HG03442 (cell line): Measurements from ENCODE around the gene ZBTB20.

Source experiments
- ATAC-seq: cut with Tn5 transposase; IDR thresholded peaks from one replicate; pipeline ENCODE4 v1.9.1; 2021; ENCODE audit warnings: mild to moderate bottlenecking, moderate library complexity; ENCODE audit not compliant: unreplicated experiment

ZBTB20 gene

DNA sequence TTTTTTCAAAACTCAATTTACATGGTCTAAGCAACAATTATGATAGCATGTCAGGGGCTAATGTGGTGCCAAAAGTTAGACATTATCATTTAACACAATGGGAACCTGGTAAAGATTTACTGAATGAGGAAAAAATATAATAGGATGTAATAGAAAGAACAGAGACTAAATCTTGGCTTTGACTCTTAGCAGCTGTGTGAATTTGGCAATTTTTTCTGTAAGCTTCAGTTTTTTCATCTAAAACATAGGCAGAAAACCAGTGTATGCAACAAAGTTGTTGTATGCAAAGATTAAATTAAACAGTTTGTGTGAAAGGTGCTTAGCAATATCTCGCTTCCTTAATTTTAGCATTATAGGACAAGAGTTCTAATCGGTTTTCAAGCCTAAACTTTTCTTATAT is 57.6 kb downstream of the ZBTB20 start:
- ATAC-seq, result no peak

DNA sequence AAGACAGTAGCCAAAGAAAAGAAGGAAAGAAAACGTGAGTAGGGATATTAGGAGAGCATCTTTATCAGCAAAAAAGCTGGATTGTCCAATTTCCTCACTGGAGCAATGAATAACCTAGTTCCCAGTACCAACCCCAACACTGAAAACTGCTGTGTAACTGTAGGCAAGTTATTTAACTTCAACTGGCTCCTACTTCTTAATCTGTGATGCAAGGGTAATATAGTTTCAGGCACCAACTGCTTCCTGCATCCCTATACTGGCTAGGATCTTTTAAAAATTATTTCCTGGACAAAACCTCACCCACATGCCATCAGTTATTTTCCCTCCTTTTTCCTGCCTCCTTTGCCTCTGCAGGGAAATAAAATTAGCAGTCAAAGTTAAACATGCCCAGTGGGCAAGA is 59.6 kb downstream of the ZBTB20 start:
- ATAC-seq, result no peak

DNA sequence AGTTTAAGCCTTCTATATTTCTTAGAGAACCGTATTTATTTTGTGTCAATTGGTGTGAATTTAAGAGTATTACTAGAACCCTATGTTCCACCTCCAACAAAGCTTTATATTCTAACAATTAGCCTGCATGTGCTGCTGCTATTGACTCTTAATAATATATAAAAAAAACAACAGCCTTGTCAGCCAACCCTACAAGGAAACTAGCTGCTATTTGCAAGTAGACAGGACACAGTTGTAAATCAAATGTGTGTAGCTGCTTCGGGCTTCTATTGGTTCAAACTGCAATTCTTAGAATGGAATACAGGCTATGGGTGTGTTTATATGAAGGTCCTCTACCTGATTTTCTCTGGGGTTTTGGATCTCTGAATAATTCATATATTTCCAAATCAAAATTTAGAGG is 60.7 kb downstream of the ZBTB20 start:
- no peak for ATAC-seq

DNA sequence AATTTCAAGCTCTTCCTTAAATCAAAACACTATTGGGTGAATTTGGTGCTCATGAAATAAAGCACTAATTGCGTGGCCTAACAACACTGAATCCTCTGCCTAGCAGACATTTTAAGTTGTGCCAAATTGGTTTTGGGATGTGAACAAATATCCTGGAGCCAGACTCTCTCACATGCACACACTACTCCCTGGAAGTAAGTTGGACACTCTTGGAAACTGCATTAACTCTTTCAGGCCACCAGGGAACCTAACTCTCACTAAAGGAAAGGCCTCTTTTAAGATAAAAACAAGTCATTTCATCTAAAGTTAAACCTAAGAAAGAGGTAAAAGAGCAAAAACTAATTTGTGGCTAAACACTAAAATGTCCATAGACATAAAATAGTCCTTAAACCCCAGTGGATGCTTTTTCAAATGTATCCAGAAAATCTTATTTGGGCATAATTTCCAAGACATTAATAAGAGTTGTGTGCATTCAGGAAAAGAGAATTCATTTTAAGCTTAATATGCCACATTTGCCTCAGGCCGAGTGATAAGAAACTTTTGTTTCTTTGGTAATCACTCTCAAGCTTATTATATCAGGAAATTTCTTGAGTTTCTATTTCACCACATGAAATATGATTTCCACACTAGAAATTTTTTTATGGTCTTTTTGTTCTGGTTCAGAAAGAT is 61.8 kb downstream of the ZBTB20 start:
- ATAC-seq, result no peak

GRCh38 chr3:115084686-115085085 is 62.4 kb downstream of the ZBTB20 start:
- ATAC-seq, result no peak

DNA sequence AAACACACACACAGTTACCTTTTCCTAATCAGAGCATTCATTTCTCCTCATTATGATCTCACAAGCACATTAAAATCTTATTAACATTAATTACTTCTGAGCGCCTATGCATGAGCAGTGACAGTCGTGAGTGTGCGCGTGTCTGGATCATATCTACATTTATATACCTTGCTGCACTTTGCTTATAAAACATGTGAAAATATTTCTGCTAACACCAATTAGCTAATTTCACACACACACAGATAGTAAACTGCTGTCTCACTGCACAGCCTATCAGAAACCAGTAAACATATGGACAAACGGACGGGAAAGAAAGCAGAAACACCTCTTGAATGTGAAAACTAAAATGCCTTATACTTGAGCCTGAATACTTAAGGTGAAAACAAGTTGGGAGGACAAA is 64.8 kb downstream of the ZBTB20 start:
- ATAC-seq, result no peak

GRCh38 chr3:115081444-115081843 is 65.6 kb downstream of the ZBTB20 start:
- ATAC-seq, result no peak

DNA sequence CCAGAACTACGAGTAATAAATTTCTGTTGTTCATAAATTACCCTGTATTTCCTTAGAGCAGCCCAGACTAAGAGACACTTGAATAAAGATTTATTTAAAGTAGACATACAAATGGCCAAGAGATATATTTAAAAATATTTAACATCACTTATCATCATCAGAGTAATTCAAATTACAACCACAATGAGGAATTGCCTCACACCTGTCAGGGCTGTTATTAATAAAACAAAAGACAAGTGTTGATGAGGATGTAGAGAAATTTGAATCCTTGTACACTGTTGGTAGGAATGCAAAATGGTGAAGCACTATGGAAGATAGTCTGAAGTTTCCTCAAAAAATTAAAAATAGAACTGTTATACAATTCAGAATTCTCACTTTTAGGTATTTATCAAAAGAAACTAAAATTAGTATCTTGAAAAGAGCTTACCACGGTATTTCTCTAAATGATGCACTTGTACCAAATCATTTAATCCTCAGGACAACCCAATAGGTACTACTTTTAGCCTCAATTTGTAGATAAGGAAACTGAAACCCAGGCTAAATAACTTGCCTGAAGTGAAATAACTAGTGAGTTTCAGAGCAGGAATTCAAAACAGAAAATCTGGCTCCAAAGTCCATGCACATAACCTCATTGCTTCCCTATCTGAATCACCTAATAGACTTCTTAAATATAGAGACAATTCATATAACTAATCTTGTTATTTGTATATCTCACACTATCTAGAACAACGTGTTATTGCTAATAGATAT is 69.4 kb downstream of the ZBTB20 start:
- no peak for ATAC-seq

DNA sequence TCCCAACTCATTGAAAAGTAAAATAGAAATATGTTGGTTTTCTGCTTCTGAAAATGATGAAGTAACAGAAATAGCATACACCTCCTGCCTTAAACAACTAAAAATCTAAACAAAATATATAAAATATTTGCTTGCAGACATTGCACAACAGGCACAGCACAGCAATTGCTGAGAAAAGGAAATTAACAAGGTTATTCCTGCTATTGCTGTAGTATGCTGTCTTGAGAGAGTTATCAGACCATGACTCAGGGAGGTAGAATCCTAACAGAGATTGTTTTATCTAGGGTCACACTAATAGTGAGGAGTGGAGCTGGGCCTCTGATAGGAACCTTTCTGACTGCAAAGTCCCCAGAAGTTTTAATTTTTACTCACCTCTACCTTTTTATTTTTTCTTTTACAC is 72.6 kb downstream of the ZBTB20 start:
- no peak for ATAC-seq

- no peak for ATAC-seq
Observed at GRCh38 chr3:115072265-115073021, 74.6 kb downstream of the ZBTB20 start.

DNA sequence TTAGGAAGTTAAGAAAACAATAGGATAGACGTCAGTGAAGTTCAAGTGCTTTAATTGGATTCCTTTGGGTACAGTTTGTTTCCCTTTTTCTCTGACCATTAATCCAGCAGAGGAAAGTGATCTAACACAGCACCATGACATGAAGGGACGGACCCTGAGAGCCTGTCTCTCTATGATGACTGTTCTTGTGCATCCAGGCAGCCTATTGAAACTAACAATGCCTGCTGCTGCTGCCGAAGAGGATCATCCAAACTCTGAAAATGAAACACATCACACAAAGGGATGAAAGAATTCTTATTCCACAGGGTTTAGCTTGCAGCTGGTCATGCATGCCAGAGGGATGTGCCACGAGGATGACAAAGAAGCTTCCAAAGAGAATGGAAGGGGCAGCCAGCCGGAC is 75.5 kb downstream of the ZBTB20 start:
- ATAC-seq, result no peak

DNA sequence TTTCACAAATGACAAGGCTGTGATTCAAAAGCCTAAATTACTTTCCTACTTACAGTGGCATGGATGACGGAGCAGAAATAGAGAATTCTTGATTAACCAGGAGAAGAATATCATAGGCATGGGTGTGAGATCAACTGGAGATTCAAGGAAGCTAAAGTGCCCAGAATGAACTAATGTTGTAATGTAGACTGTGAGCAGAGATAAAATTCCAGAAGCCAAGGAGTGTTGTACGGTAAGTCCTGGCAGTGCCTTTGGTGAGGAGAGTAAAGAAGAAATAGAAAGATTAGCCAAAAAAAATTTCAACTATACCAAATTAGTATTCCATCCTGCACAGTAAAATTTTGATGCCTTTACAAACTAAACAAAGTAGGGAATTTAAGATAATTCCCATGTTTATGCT is 75.9 kb downstream of the ZBTB20 start:
- ATAC-seq, result no peak

- ATAC-seq, result no peak
Observed at GRCh38 chr3:115068799-115069198, 78.3 kb downstream of the ZBTB20 start.

DNA sequence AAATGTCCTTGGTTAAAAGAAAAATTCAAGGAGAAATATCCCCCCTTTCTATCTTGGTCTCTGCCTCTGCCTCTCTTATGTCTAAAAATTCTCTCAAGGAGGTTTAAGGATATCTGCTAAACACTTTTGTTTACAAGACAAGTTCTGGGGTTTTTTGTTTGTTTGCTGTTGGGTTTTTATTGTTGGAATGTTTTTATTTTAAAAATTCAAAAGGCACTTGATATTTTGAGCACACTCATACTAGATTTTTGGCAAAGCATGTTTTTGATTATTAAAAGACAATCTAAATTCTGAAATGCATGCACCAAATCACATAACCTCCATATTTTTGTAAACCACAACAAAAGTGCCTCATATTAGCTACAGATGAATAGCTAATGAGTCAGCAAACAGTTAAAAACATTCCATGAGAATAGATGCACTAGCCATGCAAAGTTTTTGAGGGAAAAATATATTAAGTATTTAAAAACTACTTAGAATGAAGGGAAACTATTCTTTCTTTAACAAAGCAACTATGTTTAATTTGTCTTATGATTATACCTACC is 84.6 kb downstream of the ZBTB20 start:
- no peak for ATAC-seq

GRCh38 chr3:115062009-115062408 is 85.1 kb downstream of the ZBTB20 start:
- ATAC-seq, result no peak

GRCh38 chr3:115052906-115053305 is 94.2 kb downstream of the ZBTB20 start:
- no peak for ATAC-seq

DNA sequence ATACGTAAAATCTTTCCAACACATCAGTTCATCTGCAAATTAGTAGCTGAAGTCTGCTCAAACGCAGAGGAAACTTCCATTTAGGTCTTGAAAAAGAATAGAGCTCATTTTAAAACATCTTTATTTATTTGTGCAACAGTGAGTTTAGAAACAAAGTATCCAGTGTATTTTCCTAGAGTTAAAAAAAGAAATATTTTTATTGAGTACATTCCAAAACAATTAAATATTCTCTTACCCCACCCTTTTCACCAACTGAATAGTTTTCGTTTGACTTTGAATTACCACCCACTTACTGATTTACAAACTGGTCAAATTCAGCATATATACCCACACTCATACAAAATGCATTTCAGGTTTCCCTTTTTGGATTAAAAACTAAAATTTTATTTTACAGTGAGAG is 104.7 kb downstream of the ZBTB20 start:
- ATAC-seq, result no peak

- ATAC-seq, result no peak
Observed at GRCh38 chr3:115040673-115041286, 106.3 kb downstream of the ZBTB20 start.

DNA sequence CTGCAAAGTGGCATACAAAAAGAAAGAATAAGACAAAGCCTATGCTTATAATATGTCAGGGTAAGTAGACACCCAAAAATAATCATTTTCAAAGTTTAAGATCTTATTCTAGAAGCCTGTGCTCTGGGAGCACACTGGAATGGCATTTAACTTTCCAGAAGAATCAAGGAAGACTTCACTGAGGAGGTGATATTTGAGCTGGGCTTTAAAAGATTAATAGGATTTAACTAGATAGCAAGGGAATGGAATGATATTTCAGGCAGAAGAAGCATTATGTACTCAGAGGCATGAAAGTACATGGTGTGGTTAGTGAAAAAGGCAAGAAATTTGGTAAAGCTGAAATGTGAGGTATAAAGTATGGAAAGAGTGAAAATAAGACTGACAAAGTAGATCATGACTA is 106.8 kb downstream of the ZBTB20 start:
- ATAC-seq, result no peak

DNA sequence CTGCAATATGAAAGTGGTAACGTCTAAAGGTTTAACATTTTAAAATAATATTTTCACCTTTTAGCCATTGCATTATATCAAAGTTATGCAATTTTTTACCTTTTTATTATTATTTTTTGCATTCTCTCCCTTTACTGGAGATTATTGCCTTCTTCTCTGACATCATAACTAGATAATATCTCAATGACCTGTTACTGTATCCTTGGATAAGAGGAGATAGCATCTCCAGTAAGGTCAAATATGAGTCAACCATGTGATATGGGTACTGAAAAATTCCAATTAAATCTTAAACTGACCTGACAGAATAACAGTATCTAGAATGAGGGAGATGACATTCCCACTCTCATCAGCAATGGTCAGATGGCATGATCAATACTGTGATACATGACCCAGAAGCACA is 108.3 kb downstream of the ZBTB20 start:
- no peak for ATAC-seq

DNA sequence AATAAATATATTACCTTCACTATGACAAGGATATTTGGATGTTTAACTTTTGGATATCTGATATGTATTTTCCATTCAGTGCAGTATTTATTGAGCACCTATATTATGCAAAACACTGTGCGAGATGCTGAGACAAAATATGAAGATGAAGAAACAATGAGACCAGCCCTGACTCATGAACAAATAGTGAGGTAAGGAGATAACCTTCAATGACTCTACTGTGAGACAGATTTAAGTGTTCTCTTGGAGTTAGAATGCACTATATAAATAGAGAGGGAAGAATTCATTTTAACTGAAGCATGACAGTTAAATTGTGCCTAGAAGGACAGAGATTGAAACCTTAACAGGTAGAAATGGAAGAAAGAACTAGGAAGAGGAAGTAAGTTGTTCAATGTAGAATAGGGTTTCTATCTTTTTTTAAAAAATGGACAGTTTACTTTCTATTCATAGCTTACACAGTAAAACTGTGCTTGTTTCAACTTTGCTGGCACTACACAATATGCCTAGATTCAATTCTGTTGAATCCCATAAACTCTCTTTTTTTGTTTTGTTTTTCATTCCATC is 124.2 kb downstream of the ZBTB20 start:
- ATAC-seq, result no peak
